IMR-90 (cell line): ENCODE measurements around the gene CALD1. TPM values are rescaled to one million over a fixed set of nuclear protein-coding genes. Genes with fewer than 3 reads are reported as not detected.

Experiments used
- ATAC-seq: fragments of 200-7000 bp; cut with Tn5 transposase; 2 replicates; pipeline ENCODE4 v1.9.1; 2020; ENCODE audit warnings: low read depth, mild to moderate bottlenecking, moderate library complexity
- BruUV-seq: library from RNA; stranded (reverse); fragments of 400-500 nt; replicated peaks from 2 replicates; lab custom pipeline; 2021; lab: Mats Ljungman, UMichigan
- CTCF ChIA-PET: fragments of 300-600 bp; formaldehyde crosslinking; extraction: SDS; loops from one replicate; lab custom pipeline; 2021; ENCODE audit warnings: antibody characterized with exemption; lab: Yijun Ruan, JAX
- POLR2A ChIA-PET: fragments of 300-600 bp; sonication (Branson Sonifier 250); formaldehyde crosslinking; loops from one replicate; lab custom pipeline; 2022; ENCODE audit warnings: antibody characterized with exemption; ENCODE audit not compliant: unreplicated experiment; lab: Charles Lee
- DNase-seq: peaks from one replicate; pipeline ENCODE4 v3.0.0; 2013
- H2AFZ ChIP-seq: replicated peaks from 2 replicates; pipeline ENCODE3; 2013; ENCODE audit warnings: low read length, mild to moderate bottlenecking; ENCODE audit not compliant: poor library complexity
- H2AK5ac ChIP-seq: 2 replicates; pipeline ENCODE4 v1.6.1; 2013; ENCODE audit warnings: low read depth, low read length, inconsistent platforms
- H2AK9ac ChIP-seq: replicated peaks from 2 replicates; pipeline ENCODE3; 2013; ENCODE audit warnings: mild to moderate bottlenecking, low read depth, low read length, moderate library complexity; ENCODE audit not compliant: poor library complexity
- H2BK120ac ChIP-seq: 2 replicates; pipeline ENCODE4 v1.6.1; 2013; ENCODE audit warnings: low read depth, low read length, inconsistent platforms
- H2BK15ac ChIP-seq: 3 replicates; pipeline ENCODE4 v1.6.1; 2013; ENCODE audit warnings: low read depth, low read length, inconsistent platforms
- H2BK20ac ChIP-seq: 2 replicates; pipeline ENCODE4 v1.6.1; 2013; ENCODE audit warnings: low read depth, mild to moderate bottlenecking, inconsistent platforms, low read length, moderate library complexity
- H2BK5ac ChIP-seq: 2 replicates; pipeline ENCODE4 v1.6.1; 2013; ENCODE audit warnings: mild to moderate bottlenecking, low read depth, low read length, inconsistent platforms; ENCODE audit not compliant: poor library complexity, severe bottlenecking
- H3K14ac ChIP-seq: replicated peaks from 2 replicates; pipeline ENCODE4 v1.6.1; 2013; ENCODE audit warnings: low read depth, low read length, inconsistent platforms
- H3K18ac ChIP-seq: 2 replicates; pipeline ENCODE4 v1.6.1; 2013; ENCODE audit warnings: low read depth, low read length, control low read depth
- H3K23ac ChIP-seq: 2 replicates; pipeline ENCODE4 v1.6.1; 2013; ENCODE audit warnings: low read depth, low read length, inconsistent platforms
- H3K27ac ChIP-seq: 2 replicates; pipeline ENCODE4 v1.5.1; 2013; ENCODE audit warnings: mild to moderate bottlenecking, control low read depth, low read length; ENCODE audit not compliant: insufficient read depth
- H3K27me3 ChIP-seq: 2 replicates; pipeline ENCODE4 v1.6.1; 2013; ENCODE audit warnings: low read length; ENCODE audit not compliant: control insufficient read depth, insufficient read depth
- H3K36me3 ChIP-seq: 2 replicates; pipeline ENCODE4 v1.6.1; 2013; ENCODE audit warnings: low read length, mixed read lengths; ENCODE audit not compliant: control insufficient read depth, insufficient read depth
- H3K4ac ChIP-seq: 2 replicates; pipeline ENCODE4 v1.6.1; 2013; ENCODE audit warnings: low read depth, low read length, inconsistent platforms
- H3K4me1 ChIP-seq: 2 replicates; pipeline ENCODE4 v1.6.1; 2013; ENCODE audit warnings: low read length, mixed read lengths; ENCODE audit not compliant: control insufficient read depth, insufficient read depth
- H3K4me2 ChIP-seq: 2 replicates; pipeline ENCODE4 v1.6.1; 2013; ENCODE audit warnings: low read depth, mild to moderate bottlenecking, control low read depth, low read length, moderate library complexity
- H3K4me3 ChIP-seq: 2 replicates; pipeline ENCODE4 v1.5.1; 2013; ENCODE audit warnings: low read depth, mild to moderate bottlenecking, control low read depth, low read length, moderate library complexity; ENCODE audit not compliant: insufficient read depth
- H3K56ac ChIP-seq: 2 replicates; pipeline ENCODE4 v1.6.1; 2013; ENCODE audit warnings: low read length, inconsistent platforms; ENCODE audit not compliant: insufficient read depth; ENCODE audit errors: extremely low read depth
- H3K79me1 ChIP-seq, 2 experiments: 2 replicates each; pipeline ENCODE4 v1.6.1; 2013; ENCODE audit warnings: low read length in 2 of 2, inconsistent platforms in 1 of 2, low read depth in 1 of 2
- H3K9ac ChIP-seq: 2 replicates; pipeline ENCODE4 v1.6.1; 2013; ENCODE audit warnings: low read depth, low read length, control low read depth
- H3K9me1 ChIP-seq: 2 replicates; pipeline ENCODE4 v1.6.1; 2013; ENCODE audit warnings: low read length, inconsistent platforms; ENCODE audit not compliant: insufficient read depth
- H3K9me3 ChIP-seq: 2 replicates; pipeline ENCODE4 v1.6.1; 2013; ENCODE audit warnings: low read length; ENCODE audit not compliant: control insufficient read depth, insufficient read depth
- H4K20me1 ChIP-seq: 2 replicates; pipeline ENCODE4 v1.6.1; 2013; ENCODE audit warnings: low read length, inconsistent platforms; ENCODE audit not compliant: insufficient read depth
- H4K5ac ChIP-seq: 2 replicates; pipeline ENCODE4 v1.6.1; 2013; ENCODE audit warnings: mild to moderate bottlenecking, low read depth, low read length, control low read depth
- H4K8ac ChIP-seq, 2 experiments: 2 replicates each; pipeline ENCODE4 v1.6.1; 2013; ENCODE audit warnings: low read depth in 2 of 2, low read length in 2 of 2, control low read depth in 1 of 2, inconsistent platforms in 1 of 2
- H4K91ac ChIP-seq: 2 replicates; pipeline ENCODE4 v1.6.1; 2013; ENCODE audit warnings: low read depth, low read length, inconsistent platforms; ENCODE audit not compliant: insufficient read depth
- BHLHE40 ChIP-seq: fragments of 150-350 bp; IDR thresholded peaks from 2 replicates; pipeline ENCODE4 v1.6.1; 2016; ENCODE audit warnings: mild to moderate bottlenecking, low read depth, low read length
- CEBPB ChIP-seq: IDR thresholded peaks from 2 replicates; pipeline ENCODE4 v1.6.1; 2012; ENCODE audit warnings: low read depth, low read length, improper control_type of control experiment
- CHD1 ChIP-seq: IDR thresholded peaks from 2 replicates; pipeline ENCODE4 v1.6.1; 2012; ENCODE audit warnings: low read depth, low read length, improper control_type of control experiment
- ELK1 ChIP-seq: fragments of 150-350 bp; IDR thresholded peaks from 2 replicates; pipeline ENCODE4 v1.6.1; 2016; ENCODE audit warnings: low read depth, mild to moderate bottlenecking, low read length, moderate library complexity, borderline replicate concordance
- FOS ChIP-seq: fragments of 150-350 bp; IDR thresholded peaks from 2 replicates; pipeline ENCODE4 v1.6.1; 2016; ENCODE audit warnings: low read depth, low read length
- MAFK ChIP-seq: IDR thresholded peaks from 2 replicates; pipeline ENCODE4 v1.6.1; 2012; ENCODE audit warnings: low read depth, low read length, improper control_type of control experiment
- MAZ ChIP-seq: IDR thresholded peaks from 2 replicates; pipeline ENCODE4 v1.6.1; 2012; ENCODE audit warnings: low read depth, mild to moderate bottlenecking, low read length, improper control_type of control experiment, moderate library complexity, borderline replicate concordance
- MXI1 ChIP-seq: IDR thresholded peaks from 2 replicates; pipeline ENCODE4 v1.6.1; 2012; ENCODE audit warnings: low read depth, mild to moderate bottlenecking, low read length, moderate library complexity, borderline replicate concordance
- NFE2L2 ChIP-seq: fragments of 150-350 bp; IDR thresholded peaks from 2 replicates; pipeline ENCODE4 v1.6.1; 2016; ENCODE audit warnings: low read depth, mild to moderate bottlenecking, low read length
- POLR2A ChIP-seq: IDR thresholded peaks from 2 replicates; pipeline ENCODE4 v1.6.1; 2012; ENCODE audit warnings: mild to moderate bottlenecking, low read depth, low read length
- RAD21 ChIP-seq: IDR thresholded peaks from 2 replicates; pipeline ENCODE4 v1.6.1; 2012; ENCODE audit warnings: low read length, improper control_type of control experiment
- RCOR1 ChIP-seq: IDR thresholded peaks from 2 replicates; pipeline ENCODE4 v1.6.1; 2012; ENCODE audit warnings: mild to moderate bottlenecking, low read length, improper control_type of control experiment; ENCODE audit not compliant: insufficient replicate concordance
- RFX5 ChIP-seq: IDR thresholded peaks from 2 replicates; pipeline ENCODE4 v1.8.0; 2012; ENCODE audit warnings: low read depth, mild to moderate bottlenecking, low read length, moderate library complexity
- SMC3 ChIP-seq: fragments of 150-350 bp; IDR thresholded peaks from 2 replicates; pipeline ENCODE4 v1.6.1; 2016; ENCODE audit warnings: low read depth, mild to moderate bottlenecking, antibody characterized with exemption, low read length, moderate library complexity
- USF2 ChIP-seq: fragments of 150-350 bp; IDR thresholded peaks from 2 replicates; pipeline ENCODE4 v1.6.1; 2017; ENCODE audit warnings: mild to moderate bottlenecking, antibody characterized with exemption, low read length, low read depth
- WGBS, 2 experiments: methylation state at CpG; one replicate each; pipeline versions ENCODE4 v1.1.5 to v1.1.7; 2013; ENCODE audit warnings: missing lambda C conversion rate in 2 of 2; ENCODE audit not compliant: insufficient read length in 1 of 2; ENCODE audit errors: extremely low coverage in 2 of 2; 5-methylcytosine and 5-hydroxymethylcytosine counted together
- dilution Hi-C: fragments of 300-500 bp; cut with HindIII; formaldehyde crosslinking; loops from one replicate; pipeline ENCODE4 v1.14.3; 2018; ENCODE audit warnings: low sequenced_read_pairs; ENCODE audit not compliant: unreplicated experiment
- in situ Hi-C: fragments of 300-500 bp; cut with MboI; formaldehyde crosslinking; loops from 3 replicates; pipeline ENCODE4 v1.14.3; 2019; ENCODE audit warnings: low sequenced_read_pairs, inconsistent platforms, mixed read lengths
- intact Hi-C: fragments of 100-400 bp; cut with micrococcal nuclease; formaldehyde crosslinking; loops from 2 replicates; pipeline ENCODE4 v1.10.0; 2022
- polyA plus RNA-seq, 3 experiments: library from polyadenylated mRNA; depleted of rRNA; stranded (reverse); fragments of >200 nt; gene quantifications; 2 replicates each; pipeline ENCODE4 v1.2.3, GENCODE V29; 2012; ENCODE audit warnings: low replicate concordance in 1 of 3
- total RNA-seq: library from RNA; depleted of rRNA; stranded (reverse); fragments of >200 nt; gene quantifications from 2 replicates; pipeline ENCODE4 v1.2.3, GENCODE V29; 2012

Gene CALD1
- total and polyA plus RNA-seq, 2 of the 4 experiments (the other 2 are of a cell fraction), result 375 to 487 TPM

GRCh38 chr7:134856091-134856490, 76.7 kb downstream of the CALD1 start:
- Histone ChIP-seq H3K18ac (peak overlapping the region; percentile 67), H3K36me3 (peaks cover 2% of the 10 kb centered on the region; the same call in 1 of the 2 replicates), H3K9ac (peak overlapping the region; percentile 52; the same call in 1 of the 2 replicates), H3K9me3 (no peaks in the 10 kb centered on the region), H2BK5ac (peak overlapping the region; percentile 75), H2BK15ac (0 out of 3 replicates have a peak overlapping the region, but pooled peaks have one; percentile 12), H3K14ac (peak overlapping the region; percentile 88), H2BK120ac (peak overlapping the region; percentile 63; the same call in 1 of the 2 replicates), H4K8ac (peak overlapping the region in 1 of 2 experiments; percentile 31; a peak in 2 of 4 replicates), H3K4me2 (peak overlapping the region; percentile 29; the same call in 1 of the 2 replicates), H2AK5ac (peak overlapping the region; percentile 63; the same call in 1 of the 2 replicates), H4K5ac (peak overlapping the region; percentile 40), H3K56ac (peak overlapping the region; percentile 4; the same call in 1 of the 2 replicates), H3K4me3 (no peak overlapping the region), H3K4ac (peak overlapping the region; percentile 73), H3K23ac (peak overlapping the region; percentile 92), H3K79me1 (peaks cover 30 to 81% of the 10 kb centered on the region in 2 experiments), H2AK9ac (no peak overlapping the region), H3K4me1 (peaks cover 29% of the 10 kb centered on the region), H2AFZ (no peak overlapping the region), H4K20me1 (peaks cover 87% of the 10 kb centered on the region), H2BK20ac (peak overlapping the region; percentile 41; the same call in 1 of the 2 replicates), H4K91ac (peak overlapping the region; percentile 53; the same call in 1 of the 2 replicates), H3K27me3 (no peaks in the 10 kb centered on the region), H3K27ac (peak overlapping the region; percentile 91; the same call in 1 of the 2 replicates), H3K9me1 (peaks cover 37% of the 10 kb centered on the region)
- dilution Hi-C loops (no loop called here), intact Hi-C loops (no loop called here), in situ Hi-C loops (no loop called here)
- ChIA-PET POLR2A (interaction anchor here (0.7 to 1.0 kb wide), 2 partner anchors 73 to 210 kb away, joined by 3 read pairs; no protein-coding TSS in a partner anchor), CTCF (interaction anchor here (0.6 kb wide), 1 partner anchor 66 kb away, joined by 3 read pairs; no protein-coding TSS in a partner anchor)
- DNase-seq (no peak), ATAC-seq (no peak)
- no TSS peak for BruUV-seq
- WGBS, 2 experiments, result 33% methylated on average over 1 of the region's 7 CpGs; no CpG with 5 or more reads in 1 of the 2 experiments
- no peak for TF ChIP-seq BHLHE40
- no peak for TF ChIP-seq POLR2A
- no peak for TF ChIP-seq RFX5
- no peak for TF ChIP-seq USF2
- no peak for TF ChIP-seq CEBPB
- TF ChIP-seq SMC3, result no peak
- no peak for TF ChIP-seq RCOR1
- TF ChIP-seq MAZ, result no peak
- no peak for TF ChIP-seq RAD21
- TF ChIP-seq MAFK, result no peak
- no peak for TF ChIP-seq FOS
- TF ChIP-seq NFE2L2, result no peak
- TF ChIP-seq ELK1, result no peak
- TF ChIP-seq CHD1, result no peak
- TF ChIP-seq MXI1, result no peak
